Cardiac muscle cell (in vitro differentiated cells and primary cell): ENCODE results near the gene GPX3. TPM values are rescaled to one million over a fixed set of nuclear protein-coding genes. Genes with fewer than 3 reads are reported as not detected.

Source experiments
- DNase-seq, 2 donors: peaks; one replicate each; pipeline versions ENCODE4 v3.0.0 to v3.0.0-alpha.2; 2010 to 2017; ENCODE audit warnings: low read depth in 1 of 2, low spot score in 1 of 2
- H3K27ac ChIP-seq: fragments of 200-600 bp; sonication (generic); 2 replicates; pipeline ENCODE4 v1.5.1; 2016
- H3K27me3 ChIP-seq: fragments of 200-600 bp; sonication (generic); 2 replicates; pipeline ENCODE4 v1.6.0; 2016; ENCODE audit warnings: control low read depth
- H3K36me3 ChIP-seq: fragments of 200-600 bp; sonication (generic); 2 replicates; pipeline ENCODE4 v1.5.1; 2016; ENCODE audit warnings: control low read depth
- H3K4me1 ChIP-seq: fragments of 200-600 bp; sonication (generic); 2 replicates; pipeline ENCODE4 v1.8.1; 2017; ENCODE audit warnings: low read depth, mild to moderate bottlenecking, mixed run types
- H3K4me3 ChIP-seq: fragments of 200-600 bp; sonication (generic); 2 replicates; pipeline ENCODE4 v1.5.1; 2016; ENCODE audit warnings: mild to moderate bottlenecking
- H3K9me3 ChIP-seq: fragments of 200-600 bp; sonication (generic); 2 replicates; pipeline ENCODE4 v1.5.1; 2017; ENCODE audit warnings: low read depth, mild to moderate bottlenecking, control low read depth
- polyA plus RNA-seq: library from polyadenylated mRNA; unstranded; fragments of >200 nt; fragmentation: Nextera tagmentation; extraction: Ambion mirVana; gene quantifications from 2 replicates; pipeline ENCODE4 v1.2.1, GENCODE V29; 2016
- total RNA-seq: library from RNA; depleted of rRNA; stranded (reverse); fragments of >200 nt; gene quantifications from 2 replicates; pipeline ENCODE4 v1.2.3, GENCODE V29; 2016
- TF ChIP-seq, protein P1 (sequence below): IDR thresholded peaks from 2 replicates; pipeline ENCODE4 v1.5.1; 2012; ENCODE audit warnings: low read depth, mild to moderate bottlenecking, low read length

Gene GPX3
- total and polyA plus RNA-seq, 2 experiments from 2014 or later = 46.6 to 121 TPM

DNA sequence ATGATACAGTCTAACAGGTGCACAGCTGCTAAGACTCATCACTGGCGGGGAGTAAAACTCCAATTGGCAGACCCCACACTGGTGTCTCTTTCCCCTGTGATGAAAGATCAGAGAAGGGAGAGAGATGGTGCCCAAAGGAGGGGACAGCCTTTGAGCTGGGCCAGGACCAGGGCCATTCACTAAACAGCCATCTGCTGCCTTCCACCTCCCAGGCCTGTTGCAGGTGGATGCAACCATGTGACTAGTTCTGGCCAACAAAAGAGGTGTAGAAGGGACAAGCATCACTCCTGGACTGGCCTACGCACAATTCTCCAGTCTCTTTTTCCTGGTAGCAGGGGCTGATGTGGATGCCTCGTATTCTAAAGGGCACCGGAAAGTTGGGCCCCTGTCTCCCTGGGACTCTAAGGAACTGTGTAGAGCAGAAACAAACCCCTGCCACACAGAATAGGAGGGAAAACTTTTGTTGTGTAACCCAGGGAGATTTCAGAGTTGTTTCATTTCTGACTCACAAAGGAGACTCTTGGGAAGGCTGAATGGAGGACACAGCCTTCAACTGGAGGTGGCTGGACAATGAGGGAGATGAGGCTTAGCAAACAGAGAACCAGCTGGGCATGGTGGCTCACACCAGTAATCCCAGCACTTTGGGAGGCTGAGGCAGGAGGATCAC lies 33.5 kb downstream of the GPX3 start:
- H3K4me1 ChIP-seq = no peaks in the 10 kb centered on the region
- TF ChIP-seq, protein P1, sequence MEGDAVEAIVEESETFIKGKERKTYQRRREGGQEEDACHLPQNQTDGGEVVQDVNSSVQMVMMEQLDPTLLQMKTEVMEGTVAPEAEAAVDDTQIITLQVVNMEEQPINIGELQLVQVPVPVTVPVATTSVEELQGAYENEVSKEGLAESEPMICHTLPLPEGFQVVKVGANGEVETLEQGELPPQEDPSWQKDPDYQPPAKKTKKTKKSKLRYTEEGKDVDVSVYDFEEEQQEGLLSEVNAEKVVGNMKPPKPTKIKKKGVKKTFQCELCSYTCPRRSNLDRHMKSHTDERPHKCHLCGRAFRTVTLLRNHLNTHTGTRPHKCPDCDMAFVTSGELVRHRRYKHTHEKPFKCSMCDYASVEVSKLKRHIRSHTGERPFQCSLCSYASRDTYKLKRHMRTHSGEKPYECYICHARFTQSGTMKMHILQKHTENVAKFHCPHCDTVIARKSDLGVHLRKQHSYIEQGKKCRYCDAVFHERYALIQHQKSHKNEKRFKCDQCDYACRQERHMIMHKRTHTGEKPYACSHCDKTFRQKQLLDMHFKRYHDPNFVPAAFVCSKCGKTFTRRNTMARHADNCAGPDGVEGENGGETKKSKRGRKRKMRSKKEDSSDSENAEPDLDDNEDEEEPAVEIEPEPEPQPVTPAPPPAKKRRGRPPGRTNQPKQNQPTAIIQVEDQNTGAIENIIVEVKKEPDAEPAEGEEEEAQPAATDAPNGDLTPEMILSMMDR = no peak
- no peaks in the 10 kb centered on the region for H3K9me3 ChIP-seq

DNA sequence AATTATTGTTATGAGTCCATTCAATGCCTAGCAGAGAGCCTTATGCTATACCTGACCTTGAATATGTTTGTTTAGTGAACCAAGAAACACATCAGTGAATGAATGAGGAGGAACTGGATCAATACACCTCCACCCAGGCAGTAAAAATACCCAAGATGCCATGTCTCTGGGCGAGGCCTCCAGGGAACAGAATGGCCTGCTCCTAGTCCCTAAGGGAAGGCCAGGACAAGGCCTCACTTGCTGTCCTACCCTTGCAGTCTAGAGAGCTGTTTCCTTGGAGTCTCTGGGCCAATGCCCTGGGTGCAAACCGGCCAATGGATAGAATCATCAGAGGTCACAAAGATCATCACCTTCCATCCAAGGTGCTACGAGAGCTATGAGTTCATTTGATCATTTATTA lies 34.3 kb downstream of the GPX3 start:
- TF ChIP-seq, protein P1 = no peak
- Histone ChIP-seq H3K4me3 (no peak overlapping the region), H3K27me3 (no peaks in the 10 kb centered on the region), H3K27ac (no peak overlapping the region), H3K4me1 (no peaks in the 10 kb centered on the region), H3K9me3 (no peaks in the 10 kb centered on the region), H3K36me3 (peaks cover 8% of the 10 kb centered on the region)
- no peak for DNase-seq

More for the DNA sequence above, 33.5 kb downstream of the GPX3 start:
- no peak overlapping the region for H3K27ac ChIP-seq
- no peak for DNase-seq
- H3K4me3 ChIP-seq = no peak overlapping the region
- H3K36me3 ChIP-seq = peaks cover 13% of the 10 kb centered on the region
- H3K27me3 ChIP-seq = no peaks in the 10 kb centered on the region

DNA sequence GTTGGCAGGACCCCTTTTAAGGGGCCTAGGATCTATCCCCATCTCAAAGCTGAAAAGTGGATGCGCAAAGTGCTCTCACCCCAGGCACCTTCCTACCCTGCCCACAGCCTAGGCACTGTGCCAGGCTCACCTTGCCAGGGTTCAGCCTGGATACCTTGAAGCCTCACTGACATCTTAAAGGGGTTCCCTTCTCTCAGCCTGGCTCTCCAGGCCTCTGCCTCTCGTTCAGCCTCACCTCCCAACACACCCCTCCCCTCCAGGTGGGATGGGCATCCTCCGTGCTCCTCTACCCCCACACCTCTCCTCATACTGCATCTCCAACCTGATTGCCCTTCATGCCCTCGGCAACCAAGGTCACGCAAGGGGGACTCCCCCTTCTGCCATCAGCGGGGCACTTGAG lies 34.9 kb downstream of the GPX3 start:
- Histone ChIP-seq H3K27ac (no peak overlapping the region), H3K9me3 (no peaks in the 10 kb centered on the region), H3K4me1 (no peaks in the 10 kb centered on the region), H3K36me3 (peaks cover 8% of the 10 kb centered on the region), H3K4me3 (no peak overlapping the region), H3K27me3 (no peaks in the 10 kb centered on the region)
- TF ChIP-seq, protein P1 = no peak
- peak in 1 of 2 donors; percentile 19 for DNase-seq

DNA sequence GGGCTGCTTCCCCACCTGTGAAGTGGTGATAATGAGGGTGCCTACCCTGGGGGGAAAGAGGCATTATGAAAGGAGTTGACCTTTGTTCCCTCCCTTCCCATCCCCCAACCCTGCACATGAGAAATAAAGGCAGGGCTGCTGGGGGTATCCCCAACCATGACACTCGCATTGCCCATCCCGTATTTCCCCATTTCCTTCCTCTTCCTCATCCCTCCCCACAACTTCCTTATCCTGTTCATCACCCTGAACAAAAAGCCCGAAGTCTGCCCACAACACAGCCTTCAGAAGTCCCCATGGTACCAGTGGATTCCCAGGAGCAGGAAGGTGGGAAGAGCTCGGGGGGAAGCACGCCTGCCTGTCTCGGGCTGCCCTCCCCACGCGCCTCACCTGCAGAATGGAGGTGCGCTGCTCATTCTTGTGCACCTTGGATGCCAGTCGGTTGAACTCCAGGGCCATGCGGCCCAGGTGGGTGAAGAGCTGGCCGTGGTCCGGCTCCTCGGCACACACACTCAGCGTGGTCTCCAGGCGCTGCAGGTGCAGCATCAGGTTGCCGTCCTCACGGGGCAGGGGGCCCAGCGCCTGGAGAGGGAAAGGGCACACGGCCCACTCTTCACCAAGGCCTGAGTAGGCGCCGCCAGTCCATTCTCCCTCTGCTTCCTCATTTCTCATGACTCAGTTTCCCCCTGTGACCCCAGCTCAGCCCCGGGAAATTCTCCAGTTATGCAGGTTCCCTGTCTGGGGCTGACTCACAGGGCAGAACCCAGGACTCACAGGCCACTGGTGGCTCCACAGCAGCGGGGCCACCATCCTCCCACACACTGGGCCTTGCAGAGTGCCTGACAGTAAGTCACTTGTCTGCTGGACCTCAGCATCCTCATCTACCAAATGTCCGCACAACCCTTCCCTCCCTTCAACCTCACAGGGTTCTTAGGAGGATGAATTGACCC lies 36.3 kb downstream of the GPX3 start:
- Histone ChIP-seq H3K4me3 (no peak overlapping the region), H3K4me1 (no peaks in the 10 kb centered on the region), H3K36me3 (peaks cover 17% of the 10 kb centered on the region), H3K27me3 (no peaks in the 10 kb centered on the region), H3K9me3 (no peaks in the 10 kb centered on the region), H3K27ac (no peak overlapping the region)
- DNase-seq = no peak
- TF ChIP-seq, protein P1 = no peak

DNA sequence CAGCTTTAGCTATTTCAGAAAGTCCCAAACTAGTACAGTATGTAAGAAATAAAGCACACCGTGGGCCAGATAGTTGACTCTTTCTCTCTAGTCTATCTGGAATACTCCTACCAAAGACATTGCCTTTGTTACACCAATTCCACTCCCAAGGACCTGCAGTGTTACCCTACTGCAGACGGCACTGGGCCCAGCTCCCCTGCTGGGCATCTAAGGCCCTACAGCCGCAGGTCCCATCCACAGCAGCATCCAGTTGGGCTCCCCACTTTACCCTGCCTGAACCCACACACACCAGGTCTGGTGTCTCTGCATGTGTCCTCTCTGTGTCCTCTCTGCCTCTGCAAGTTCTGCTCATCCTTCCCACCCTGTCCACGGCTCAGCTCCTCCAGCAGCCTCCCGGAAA lies 37.9 kb downstream of the GPX3 start:
- H3K9me3 ChIP-seq = no peaks in the 10 kb centered on the region
- no peaks in the 10 kb centered on the region for H3K27me3 ChIP-seq
- H3K4me3 ChIP-seq = no peak overlapping the region
- TF ChIP-seq, protein P1 = peak; percentile 11
- H3K4me1 ChIP-seq = peaks cover 3% of the 10 kb centered on the region
- no peak overlapping the region for H3K27ac ChIP-seq
- no peak for DNase-seq
- H3K36me3 ChIP-seq = peaks cover 25% of the 10 kb centered on the region
